GM19035 (cell line): ENCODE measurements around the gene RNF215.
"Not testable (repeated sequence)": the region's sequence is repeated elsewhere in the genome, so short reads cannot be mapped to it uniquely, and the experiment has no call there.

ENCODE experiments used
- ATAC-seq: cut with Tn5 transposase; IDR thresholded peaks from one replicate; pipeline ENCODE4 v1.9.1; 2021; ENCODE audit not compliant: unreplicated experiment

The RNF215 gene

GRCh38 chr22:30365891-30366290 is 21.3 kb downstream of the RNF215 start:
- ATAC-seq: no peak

GRCh38 chr22:30362651-30363281 is 24.4 kb downstream of the RNF215 start:
- ATAC-seq: no peak

DNA sequence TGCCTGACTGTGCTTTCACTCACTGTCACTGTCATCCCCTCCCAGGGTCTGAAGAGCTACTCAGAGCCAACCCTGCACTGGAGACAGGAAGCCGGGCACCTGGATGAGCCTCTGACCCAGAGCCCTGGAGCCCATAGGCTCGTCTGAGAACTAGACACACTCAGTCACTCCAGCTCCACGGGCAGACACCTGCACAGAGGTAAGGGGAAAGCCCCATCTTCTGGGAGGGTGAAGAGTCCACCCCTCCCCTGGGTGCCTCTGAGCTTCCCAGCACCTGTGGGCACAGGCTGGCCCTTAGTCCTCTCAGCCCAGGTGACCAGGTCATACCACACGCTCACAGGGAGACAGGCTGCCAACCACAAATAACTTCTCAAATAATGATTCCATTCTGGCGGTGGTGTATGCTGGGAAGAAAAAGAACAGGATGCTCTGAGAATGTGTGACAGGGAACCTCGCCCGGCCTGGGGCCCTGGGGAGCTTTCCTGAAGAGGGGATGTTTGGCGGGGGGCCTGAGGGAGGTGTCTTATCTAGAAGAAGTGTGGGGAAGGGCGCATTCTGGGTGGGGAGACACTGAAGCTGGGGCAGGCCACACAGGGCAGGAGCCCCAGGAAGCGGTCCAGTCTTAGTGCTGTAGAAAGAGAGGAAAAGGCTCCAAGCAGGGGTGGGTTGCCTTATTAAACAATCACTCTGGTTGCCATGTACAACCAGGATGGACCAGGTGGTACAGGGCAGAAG is 25.1 kb downstream of the RNF215 start:
- ATAC-seq: no peak

- no peak for ATAC-seq
These were observed 28.7 kb downstream of the RNF215 start for GRCh38 chr22:30358541-30358940.

- ATAC-seq: no peak
These were observed 29.5 kb downstream of the RNF215 start for GRCh38 chr22:30357650-30358215.

DNA sequence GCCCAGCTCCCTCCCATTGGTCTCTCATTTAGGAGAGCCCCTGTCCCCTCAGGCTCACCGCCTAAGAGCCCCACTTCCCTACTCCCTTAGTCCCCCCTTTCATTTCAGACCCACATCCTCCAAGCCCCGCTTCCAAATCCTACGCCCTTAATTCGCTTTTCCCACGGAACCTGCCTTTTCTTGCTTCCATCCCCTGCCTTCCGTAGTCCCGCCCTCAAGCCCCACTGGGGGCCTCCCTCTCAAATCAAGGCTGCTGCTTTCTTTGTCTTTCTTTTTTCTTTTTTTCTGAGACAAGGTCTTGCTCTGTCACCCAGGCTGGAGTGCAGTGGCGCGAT is 30.0 kb downstream of the RNF215 start:
- ATAC-seq: no peak

DNA sequence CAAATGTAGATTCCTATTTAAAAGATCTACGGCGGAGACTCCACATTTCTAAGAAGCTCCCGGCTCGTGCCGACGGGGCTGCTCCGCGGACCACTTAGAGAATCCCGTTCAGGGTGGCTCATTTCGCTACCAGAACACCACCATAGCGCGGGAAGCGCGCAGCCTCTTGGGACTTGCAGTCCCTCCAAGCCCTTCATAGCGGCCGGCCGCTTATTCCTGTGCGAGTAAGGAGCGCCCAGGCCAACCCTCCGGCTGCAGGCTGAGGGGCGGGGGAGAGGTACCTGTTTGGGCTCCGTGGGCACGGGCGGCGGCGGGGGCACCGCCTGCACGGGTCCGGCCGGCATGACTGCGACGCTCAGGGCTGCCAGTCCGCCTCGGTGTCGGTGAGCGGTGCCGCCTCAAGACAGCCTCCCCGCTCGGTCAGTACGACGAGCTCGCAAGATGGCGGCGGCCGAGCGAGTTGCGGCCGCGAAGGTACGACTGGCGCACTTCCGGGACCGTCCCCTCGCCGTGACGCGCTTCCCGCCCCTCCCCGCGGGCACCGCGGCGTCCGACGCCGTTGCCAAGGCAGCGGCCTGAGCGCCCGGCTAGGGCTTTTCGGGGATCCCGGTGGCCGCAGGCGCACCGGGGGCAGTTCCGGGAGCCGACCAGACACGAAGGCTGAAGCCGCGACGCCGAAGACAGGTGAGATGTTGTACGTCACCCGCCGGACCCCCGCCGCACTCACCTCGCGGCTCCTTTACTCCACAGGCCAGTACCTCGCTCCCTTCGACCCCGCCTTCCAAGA is 30.6 kb downstream of the RNF215 start, which contains the start of the genes CCDC157 and SF3A1:
Gene CCDC157 (plus strand): TSS at position 559 of the 787 bp plus-strand sequence. CDS start 8,994 bp downstream, outside the sequence.
Gene SF3A1 (minus strand): TSS at position 446 of the 787 bp plus-strand sequence. CDS start 102 bp downstream, at position 344.
- peak; percentile 96 for ATAC-seq

DNA sequence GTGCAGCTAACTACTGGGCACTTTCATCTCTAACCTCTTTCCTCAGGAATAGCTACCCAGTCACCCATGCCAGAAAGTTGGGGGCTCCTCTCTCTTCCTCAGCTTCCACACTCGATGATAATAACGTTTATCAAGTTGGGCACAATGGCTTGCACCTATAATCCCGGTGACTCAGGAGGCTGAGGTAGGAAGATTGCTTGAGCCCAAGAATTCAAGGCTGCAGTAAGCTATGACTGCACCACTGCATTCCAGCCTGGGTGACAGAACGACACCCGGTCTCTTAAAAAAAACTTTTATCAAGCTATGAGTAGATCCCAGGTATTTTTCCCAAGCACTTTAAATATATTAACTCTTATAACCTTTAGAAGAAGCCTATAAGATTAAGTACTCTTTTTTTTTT is 32.6 kb downstream of the RNF215 start:
- no peak for ATAC-seq

DNA sequence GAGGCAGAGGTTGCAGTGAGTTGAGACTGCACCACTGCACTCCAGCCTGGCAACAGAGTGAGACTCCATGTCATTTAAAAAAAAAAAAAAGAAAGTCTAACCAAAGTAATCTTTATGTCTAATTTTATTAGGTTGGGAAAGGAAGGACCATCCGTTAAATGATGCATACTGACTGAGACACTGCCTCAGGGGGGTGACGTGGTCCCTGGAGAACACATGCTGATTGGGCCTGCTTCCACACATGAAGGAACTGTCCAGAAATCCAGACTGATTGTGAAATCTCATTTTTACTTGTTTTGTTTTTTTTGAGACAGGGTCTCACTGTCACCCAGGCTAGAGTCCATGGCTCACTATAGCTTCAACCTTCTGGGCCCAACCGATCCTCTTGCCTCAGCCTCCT is 36.0 kb downstream of the RNF215 start:
- ATAC-seq: no peak

GRCh38 chr22:30348809-30349208 is 38.4 kb downstream of the RNF215 start:
- no peak for ATAC-seq

DNA sequence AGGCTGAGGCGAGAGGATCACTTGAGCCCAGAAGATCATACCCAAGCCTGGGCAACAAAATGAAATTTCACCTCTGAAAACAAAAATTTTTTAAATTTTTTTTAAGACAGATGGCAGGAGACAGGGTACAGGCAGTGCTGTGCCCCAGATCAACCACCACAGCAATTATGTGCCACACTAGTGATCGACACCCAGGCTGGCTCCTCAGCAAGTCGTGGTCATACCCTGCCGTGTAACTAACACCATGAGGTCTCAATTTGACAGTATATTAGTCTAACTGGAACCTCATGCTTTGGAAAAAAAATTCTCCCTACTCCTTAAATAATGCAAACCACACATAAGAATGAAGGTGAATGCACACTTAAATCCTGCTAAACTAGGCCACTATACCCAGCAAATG is 38.8 kb downstream of the RNF215 start:
- no peak for ATAC-seq

GRCh38 chr22:30347255-30347892 is 39.8 kb downstream of the RNF215 start:
- no peak for ATAC-seq

DNA sequence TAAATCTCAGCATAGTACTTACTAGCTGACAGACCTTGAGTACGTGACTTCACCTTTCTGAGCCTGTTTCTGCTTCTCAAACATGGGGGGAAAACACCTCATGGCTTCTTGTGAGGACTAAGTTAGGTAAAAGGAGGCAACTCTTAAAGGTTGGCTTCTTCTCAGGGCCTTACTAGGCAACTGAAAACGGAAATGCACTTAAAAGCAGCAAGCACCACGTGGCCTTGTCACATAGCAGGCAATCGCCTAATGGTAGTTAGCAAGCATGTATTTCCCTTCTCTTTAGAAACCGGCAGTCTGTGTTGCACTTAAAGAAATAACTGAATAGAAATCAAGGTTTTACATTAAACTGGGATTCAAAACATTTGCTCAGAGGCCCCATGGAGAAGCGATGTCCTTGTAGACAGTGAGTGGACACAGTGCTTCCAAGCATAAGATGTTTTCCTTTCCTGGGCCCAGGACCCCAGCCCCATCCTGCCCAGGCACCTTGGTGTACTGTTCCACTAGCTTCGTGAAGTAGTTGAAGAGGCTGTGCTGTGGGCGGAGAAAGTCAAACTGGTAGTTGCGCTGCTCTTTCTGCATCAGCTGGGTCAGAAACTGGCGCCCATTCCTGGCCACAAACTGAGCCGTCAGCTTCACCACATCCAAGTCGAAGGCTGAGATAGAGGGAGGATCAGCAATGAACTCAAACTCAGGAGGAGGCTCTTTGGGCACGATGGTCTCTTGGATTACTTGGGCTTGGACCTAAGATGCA is 42.6 kb downstream of the RNF215 start:
- no peak for ATAC-seq

- ATAC-seq: no peak
These were observed 46.1 kb downstream of the RNF215 start for GRCh38 chr22:30340911-30341685.

- ATAC-seq: no peak
These were observed 48.4 kb downstream of the RNF215 start for GRCh38 chr22:30338802-30339201.

DNA sequence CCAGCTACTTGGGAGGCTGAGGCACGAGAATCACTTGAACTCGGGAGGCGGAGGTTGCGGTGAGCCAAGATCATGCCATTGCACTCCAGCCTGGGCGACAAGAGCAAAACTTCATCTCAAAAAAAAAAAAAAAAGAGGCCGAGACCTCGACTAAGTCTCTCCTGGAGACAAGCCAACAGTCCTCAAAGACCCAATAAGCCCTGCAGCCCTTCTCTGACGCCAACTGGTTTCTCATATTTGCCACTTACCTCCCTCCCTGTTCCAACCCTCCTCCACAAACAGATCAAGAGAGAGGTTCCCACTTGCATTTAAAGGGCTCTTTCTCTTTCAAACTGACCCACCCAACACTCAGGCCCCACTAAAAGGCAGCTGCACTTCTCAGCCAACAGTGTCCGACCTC is 48.9 kb downstream of the RNF215 start:
- ATAC-seq: not testable (repeated sequence)

DNA sequence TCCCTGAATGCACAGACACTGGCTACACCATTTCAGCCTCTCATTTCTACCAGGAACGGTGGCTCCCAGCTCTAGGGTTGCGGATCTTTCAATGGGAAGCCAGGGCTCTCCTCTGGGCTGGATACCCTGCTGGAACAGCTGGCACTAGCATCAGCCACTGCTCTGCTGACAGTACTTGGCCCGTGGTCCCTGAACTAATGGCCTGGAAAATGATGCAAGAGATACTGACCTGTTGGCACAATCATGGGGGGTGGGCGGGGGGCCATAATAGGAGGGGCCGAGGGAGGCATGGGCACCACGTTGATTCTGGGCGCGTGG is 49.8 kb downstream of the RNF215 start:
- no peak for ATAC-seq

DNA sequence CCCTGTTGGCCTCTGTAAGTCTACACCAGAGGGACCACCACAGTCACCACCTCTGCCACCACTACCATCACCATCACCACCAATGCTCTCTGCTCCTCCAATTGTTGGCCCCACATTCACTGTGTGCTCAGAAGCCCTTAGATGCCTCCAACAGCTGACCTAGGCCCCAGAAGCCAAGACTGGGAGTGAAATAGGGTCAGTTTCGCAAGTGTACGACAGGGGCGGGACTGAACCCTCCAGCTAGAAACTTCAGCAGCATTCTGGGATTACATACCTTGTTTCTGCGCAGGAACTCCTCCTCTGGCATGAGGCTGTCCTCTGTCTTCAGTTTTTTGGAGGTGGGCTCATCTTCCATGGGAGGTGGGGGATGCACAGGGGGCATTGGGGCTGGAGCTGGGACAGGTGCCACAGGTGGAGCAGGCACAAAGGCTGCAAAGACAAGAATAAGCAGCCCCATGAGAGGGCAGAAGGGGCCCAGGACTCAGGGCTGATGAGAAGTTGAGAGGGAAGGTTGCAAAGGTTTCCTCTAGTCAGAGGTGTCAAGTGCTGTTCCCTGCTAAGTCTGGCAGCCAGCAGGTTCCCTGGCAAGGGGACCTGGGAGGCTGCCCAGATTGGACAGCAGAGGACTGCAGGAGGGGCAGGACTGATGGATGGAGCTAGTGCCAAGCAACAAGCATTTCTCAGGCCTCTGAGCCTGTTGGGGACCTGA is 50.3 kb downstream of the RNF215 start:
- no peak for ATAC-seq

DNA sequence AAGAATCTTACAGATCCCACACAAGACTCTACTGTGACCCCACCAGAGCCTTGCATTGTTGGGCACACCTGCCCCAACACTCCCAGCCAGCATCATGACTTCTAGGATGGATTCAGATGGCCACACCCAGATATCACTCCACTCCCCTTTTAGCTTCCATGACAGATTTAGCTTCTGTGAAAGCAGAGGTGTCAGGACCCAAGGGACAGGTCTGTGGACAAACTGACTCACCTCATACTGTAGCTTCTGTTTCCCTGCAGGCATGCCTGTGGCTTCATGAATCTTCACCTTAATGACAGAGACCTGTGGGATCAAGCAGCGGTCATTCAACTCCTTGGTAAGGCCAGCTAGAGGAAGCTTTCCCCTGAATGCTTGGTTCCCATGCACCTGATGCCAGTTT is 52.0 kb downstream of the RNF215 start:
- no peak for ATAC-seq
